ENCODE results near the gene C3orf20.

GRCh38 chr3:14802381-14802731, 127.4 kb downstream of the C3orf20 start:
- TF ChIP-seq CTCF (IDR thresholded peaks at IDR 0.05) (no peak), REST (IDR thresholded peaks at IDR 0.05; ENCODE audit: insufficient read depth in 1 of 2, low read depth in 2 of 2, low read length in 1 of 2) (no peak), POLR2AphosphoS5 (IDR thresholded peaks at IDR 0.05; ENCODE audit: low read depth, low read length) (no peak)
